Mesenchymal stem cell (in vitro differentiated cells and primary cell): ENCODE results near the gene PTPA.
A peak's percentile ranks its signal among the peaks of the same experiment; 100 is the strongest.

ENCODE experiments used
- DNase-seq: peaks from one replicate; pipeline ENCODE4 v3.0.0-alpha.2; 2013
- H2AFZ ChIP-seq: one replicate; pipeline ENCODE4 v1.6.1; 2013; ENCODE audit warnings: low read depth, mild to moderate bottlenecking, control low read depth, inconsistent platforms, low read length, moderate library complexity
- H2AK5ac ChIP-seq: 2 replicates; pipeline ENCODE4 v1.6.1; 2013; ENCODE audit warnings: low read length, moderate library complexity, mild to moderate bottlenecking, inconsistent platforms; ENCODE audit not compliant: severe bottlenecking
- H2BK120ac ChIP-seq: one replicate; pipeline ENCODE4 v1.6.1; 2013; ENCODE audit warnings: low read depth, mild to moderate bottlenecking, inconsistent platforms, low read length, moderate library complexity
- H2BK12ac ChIP-seq, 2 experiments: one replicate each; pipeline ENCODE4 v1.6.1; 2013; ENCODE audit warnings: inconsistent platforms in 2 of 2, low read length in 2 of 2, mild to moderate bottlenecking in 2 of 2, moderate library complexity in 2 of 2, control low read depth in 1 of 2
- H2BK15ac ChIP-seq: one replicate; pipeline ENCODE4 v1.6.1; 2013; ENCODE audit warnings: mild to moderate bottlenecking, low read depth, inconsistent platforms; ENCODE audit not compliant: poor library complexity, severe bottlenecking
- H2BK5ac ChIP-seq: 2 replicates; pipeline ENCODE4 v1.6.1; 2013; ENCODE audit warnings: low read depth, mild to moderate bottlenecking, low read length, control low read depth, inconsistent platforms; ENCODE audit not compliant: poor library complexity, severe bottlenecking
- H3K14ac ChIP-seq, 2 experiments: one replicate each; pipeline ENCODE4 v1.6.1; 2013; ENCODE audit warnings: inconsistent platforms in 2 of 2, low read length in 2 of 2, control low read depth in 1 of 2, mild to moderate bottlenecking in 1 of 2, moderate library complexity in 1 of 2
- H3K18ac ChIP-seq, 2 experiments: one replicate each; pipeline ENCODE4 v1.6.1; 2013; ENCODE audit warnings: inconsistent platforms in 2 of 2, low read length in 2 of 2, control low read depth in 1 of 2, low read depth in 1 of 2, mild to moderate bottlenecking in 1 of 2
- H3K23ac ChIP-seq, 2 experiments: one replicate each; pipeline ENCODE4 v1.6.1; 2013; ENCODE audit warnings: inconsistent platforms in 2 of 2, low read length in 2 of 2, mild to moderate bottlenecking in 2 of 2, moderate library complexity in 2 of 2, control low read depth in 1 of 2
- H3K27ac ChIP-seq: 2 replicates; pipeline ENCODE4 v1.5.1; 2013; ENCODE audit warnings: mild to moderate bottlenecking, moderate library complexity, low read length, control low read depth, inconsistent platforms; ENCODE audit not compliant: poor library complexity, severe bottlenecking
- H3K27me3 ChIP-seq, 2 experiments: 2 replicates each; pipeline versions ENCODE4 v1.6.1 to v1.7.0; 2013; ENCODE audit warnings: low read length in 2 of 2, mild to moderate bottlenecking in 2 of 2, moderate library complexity in 2 of 2, control low read depth in 1 of 2, inconsistent platforms in 1 of 2; ENCODE audit not compliant: control insufficient read depth in 1 of 2, insufficient read depth in 1 of 2
- H3K36me3 ChIP-seq, 2 experiments: 2 replicates each; pipeline versions ENCODE4 v1.6.1 to v1.7.0; 2013; ENCODE audit warnings: low read length in 2 of 2, control low read depth in 1 of 2, inconsistent platforms in 1 of 2, low read depth in 1 of 2, mild to moderate bottlenecking in 1 of 2; ENCODE audit not compliant: insufficient read depth in 2 of 2, control insufficient read depth in 1 of 2
- H3K4ac ChIP-seq, 2 experiments: one replicate each; pipeline ENCODE4 v1.6.1; 2013; ENCODE audit warnings: inconsistent platforms in 2 of 2, low read length in 2 of 2, mild to moderate bottlenecking in 2 of 2, moderate library complexity in 2 of 2, control low read depth in 1 of 2, low read depth in 1 of 2
- H3K4me1 ChIP-seq: 2 replicates; pipeline ENCODE4 v1.6.1; 2013; ENCODE audit warnings: low read depth, low read length, control low read depth; ENCODE audit not compliant: control insufficient read depth, insufficient read depth
- H3K4me2 ChIP-seq: 2 replicates; pipeline ENCODE4 v1.6.1; 2013; ENCODE audit warnings: low read length, mild to moderate bottlenecking, inconsistent platforms; ENCODE audit not compliant: poor library complexity, severe bottlenecking
- H3K4me3 ChIP-seq, 2 experiments: 2 replicates each; pipeline versions ENCODE4 v1.5.1 to v1.7.0; 2013; ENCODE audit warnings: low read length in 2 of 2, mild to moderate bottlenecking in 2 of 2, control low read depth in 1 of 2, low read depth in 1 of 2; ENCODE audit not compliant: insufficient read depth in 1 of 2
- H3K79me1 ChIP-seq: replicated peaks from 2 replicates; pipeline ENCODE4 v1.6.1; 2013; ENCODE audit warnings: mild to moderate bottlenecking, control low read depth, low read length, inconsistent platforms; ENCODE audit not compliant: poor library complexity, severe bottlenecking
- H3K9ac ChIP-seq: 2 replicates; pipeline ENCODE4 v1.7.0; 2013; ENCODE audit warnings: mild to moderate bottlenecking, low read length, moderate library complexity
- H3K9me3 ChIP-seq: 2 replicates; pipeline ENCODE4 v1.7.0; 2013; ENCODE audit warnings: mild to moderate bottlenecking, low read length; ENCODE audit not compliant: control insufficient read depth
- H4K8ac ChIP-seq: one replicate; pipeline ENCODE4 v1.6.1; 2013; ENCODE audit warnings: inconsistent platforms, mild to moderate bottlenecking, low read length, moderate library complexity
- H4K91ac ChIP-seq: one replicate; pipeline ENCODE4 v1.6.1; 2013; ENCODE audit warnings: mild to moderate bottlenecking, low read length, inconsistent platforms
- WGBS: methylation state at CpG from one replicate; pipeline ENCODE4 v1.1.7; 2013; ENCODE audit warnings: mixed read lengths; 5-methylcytosine and 5-hydroxymethylcytosine counted together

PTPA gene

DNA sequence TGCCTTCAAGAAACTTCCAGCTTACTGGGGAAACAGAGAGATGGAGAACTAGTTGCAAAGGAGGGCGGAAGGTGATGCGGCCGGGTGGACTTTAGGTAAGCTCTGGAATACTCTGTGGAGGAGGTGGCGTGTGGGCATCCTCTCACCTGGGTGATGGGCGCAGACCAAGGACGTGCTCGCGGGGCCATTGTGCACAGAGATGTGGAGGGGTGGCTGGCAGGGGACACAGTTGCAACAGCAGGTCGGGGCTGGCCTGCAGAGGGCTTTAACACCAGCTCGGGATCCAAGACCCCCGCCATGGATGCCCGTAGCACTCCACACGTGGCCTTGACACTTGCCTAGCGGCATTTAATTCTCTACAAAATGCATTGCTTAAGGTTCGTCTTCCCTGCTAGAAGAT lies 40.3 kb downstream of the PTPA start:
- H3K9me3 ChIP-seq: no peaks in the 10 kb centered on the region
- 96% methylated on average over 15 of the region's 15 CpGs for whole genome bisulfite sequencing
- no peak overlapping the region for H2AK5ac ChIP-seq
- no peak overlapping the region for H3K27ac ChIP-seq
- peaks cover 26% of the 10 kb centered on the region for H3K4me1 ChIP-seq
- no peak for DNase-seq
- H3K4me2 ChIP-seq: no peak overlapping the region
- no peak overlapping the region for H2AFZ ChIP-seq
- no peak overlapping the region for H3K9ac ChIP-seq
- H3K14ac ChIP-seq: no peak overlapping the region
- no peak overlapping the region for H3K18ac ChIP-seq
- H3K79me1 ChIP-seq: peaks cover 49% of the 10 kb centered on the region
- H3K23ac ChIP-seq: no peak overlapping the region
- H3K4ac ChIP-seq: no peak overlapping the region
- no peak overlapping the region for H2BK15ac ChIP-seq
- H3K4me3 ChIP-seq: no peak overlapping the region
- H2BK5ac ChIP-seq: no peak overlapping the region
- H3K27me3 ChIP-seq: no peaks in the 10 kb centered on the region
- H3K36me3 ChIP-seq: peaks cover 49 to 94% of the 10 kb centered on the region in 2 experiments
- H2BK120ac ChIP-seq: no peak overlapping the region
- H2BK12ac ChIP-seq: no peak overlapping the region
- H4K91ac ChIP-seq: no peak overlapping the region
- no peak overlapping the region for H4K8ac ChIP-seq

DNA sequence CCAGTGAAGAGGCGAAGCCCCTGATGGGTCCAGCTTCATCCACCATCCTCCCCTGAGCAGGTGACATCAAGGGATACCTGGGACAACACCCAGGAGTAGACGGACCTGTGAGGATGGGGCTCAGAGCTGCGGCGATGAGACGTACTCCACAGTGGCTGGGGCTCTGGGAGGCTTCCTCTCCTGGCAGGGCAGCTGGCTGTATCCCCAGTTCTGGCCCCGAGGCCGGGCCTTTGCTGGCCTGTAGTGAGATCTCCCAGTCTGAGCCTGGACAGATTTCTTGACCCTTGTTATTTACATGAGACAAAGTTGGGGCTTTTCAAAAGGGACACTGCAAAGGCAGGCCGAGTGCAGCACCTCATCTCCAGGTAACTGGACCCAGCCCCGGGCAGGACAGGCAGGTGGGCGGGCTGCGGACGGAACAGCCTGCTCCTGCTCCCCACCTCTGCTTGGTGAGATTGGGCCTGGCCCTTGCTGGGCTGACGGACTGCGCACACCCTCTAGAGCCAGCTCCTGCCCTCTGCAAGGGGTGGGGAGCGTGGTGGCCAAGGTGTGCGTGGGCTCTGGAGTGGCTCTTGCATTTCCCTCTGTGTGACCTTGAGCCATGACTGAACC lies 43.8 kb downstream of the PTPA start:
- no peak overlapping the region for H2AK5ac ChIP-seq
- no peak overlapping the region for H3K14ac ChIP-seq
- H3K4ac ChIP-seq: no peak overlapping the region
- H3K4me2 ChIP-seq: no peak overlapping the region
- peaks cover 25% of the 10 kb centered on the region for H3K79me1 ChIP-seq
- no peak overlapping the region for H3K9ac ChIP-seq
- no peak overlapping the region for H4K91ac ChIP-seq
- H3K23ac ChIP-seq: no peak overlapping the region
- no peaks in the 10 kb centered on the region for H3K9me3 ChIP-seq
- peaks cover 31 to 82% of the 10 kb centered on the region in 2 experiments for H3K36me3 ChIP-seq
- no peak overlapping the region for H3K18ac ChIP-seq
- no peak overlapping the region for H3K27ac ChIP-seq
- DNase-seq: no peak
- H2BK15ac ChIP-seq: no peak overlapping the region
- no peak overlapping the region for H2BK120ac ChIP-seq
- no peak overlapping the region for H4K8ac ChIP-seq
- no peak overlapping the region for H3K4me3 ChIP-seq
- no peaks in the 10 kb centered on the region for H3K27me3 ChIP-seq
- WGBS: 97% methylated on average over 16 of the region's 16 CpGs
- H2BK5ac ChIP-seq: no peak overlapping the region
- H2BK12ac ChIP-seq: no peak overlapping the region
- H3K4me1 ChIP-seq: peaks cover 3% of the 10 kb centered on the region
- H2AFZ ChIP-seq: no peak overlapping the region

DNA sequence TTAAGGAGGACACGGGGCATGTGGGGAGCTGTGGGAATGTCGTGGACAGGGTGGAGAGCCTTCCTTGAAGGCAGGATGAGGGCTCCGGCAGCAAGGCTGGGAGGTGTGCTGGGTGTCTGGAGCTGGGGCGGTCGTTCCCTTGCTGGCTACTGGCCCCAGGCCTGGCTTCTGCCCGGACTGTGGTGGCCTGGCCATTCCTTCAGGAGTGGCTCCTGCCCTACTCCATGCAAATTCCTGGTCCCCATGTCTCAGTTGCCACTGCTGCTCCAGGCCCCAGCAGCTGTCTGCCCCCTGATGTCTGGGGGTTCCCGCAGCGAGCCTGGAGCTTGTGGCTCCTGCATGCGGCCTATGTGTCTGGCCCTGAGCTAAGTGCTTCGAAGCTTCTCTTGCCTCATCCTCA lies 44.9 kb downstream of the PTPA start:
- Histone ChIP-seq H3K27ac (no peak overlapping the region), H2BK15ac (no peak overlapping the region), H3K4ac (no peak overlapping the region), H2BK120ac (no peak overlapping the region), H3K4me2 (no peak overlapping the region), H4K8ac (no peak overlapping the region), H2BK5ac (no peak overlapping the region), H3K79me1 (peaks cover 18% of the 10 kb centered on the region), H4K91ac (no peak overlapping the region), H3K23ac (no peak overlapping the region), H3K27me3 (no peaks in the 10 kb centered on the region), H2BK12ac (no peak overlapping the region), H3K18ac (no peak overlapping the region), H3K4me3 (no peak overlapping the region), H3K9me3 (no peaks in the 10 kb centered on the region), H2AK5ac (no peak overlapping the region), H3K4me1 (peaks cover 3% of the 10 kb centered on the region), H3K36me3 (peaks cover 29 to 74% of the 10 kb centered on the region in 2 experiments), H3K9ac (no peak overlapping the region), H3K14ac (no peak overlapping the region), H2AFZ (no peak overlapping the region)
- 96% methylated on average over 10 of the region's 10 CpGs for WGBS
- no peak for DNase-seq

DNA sequence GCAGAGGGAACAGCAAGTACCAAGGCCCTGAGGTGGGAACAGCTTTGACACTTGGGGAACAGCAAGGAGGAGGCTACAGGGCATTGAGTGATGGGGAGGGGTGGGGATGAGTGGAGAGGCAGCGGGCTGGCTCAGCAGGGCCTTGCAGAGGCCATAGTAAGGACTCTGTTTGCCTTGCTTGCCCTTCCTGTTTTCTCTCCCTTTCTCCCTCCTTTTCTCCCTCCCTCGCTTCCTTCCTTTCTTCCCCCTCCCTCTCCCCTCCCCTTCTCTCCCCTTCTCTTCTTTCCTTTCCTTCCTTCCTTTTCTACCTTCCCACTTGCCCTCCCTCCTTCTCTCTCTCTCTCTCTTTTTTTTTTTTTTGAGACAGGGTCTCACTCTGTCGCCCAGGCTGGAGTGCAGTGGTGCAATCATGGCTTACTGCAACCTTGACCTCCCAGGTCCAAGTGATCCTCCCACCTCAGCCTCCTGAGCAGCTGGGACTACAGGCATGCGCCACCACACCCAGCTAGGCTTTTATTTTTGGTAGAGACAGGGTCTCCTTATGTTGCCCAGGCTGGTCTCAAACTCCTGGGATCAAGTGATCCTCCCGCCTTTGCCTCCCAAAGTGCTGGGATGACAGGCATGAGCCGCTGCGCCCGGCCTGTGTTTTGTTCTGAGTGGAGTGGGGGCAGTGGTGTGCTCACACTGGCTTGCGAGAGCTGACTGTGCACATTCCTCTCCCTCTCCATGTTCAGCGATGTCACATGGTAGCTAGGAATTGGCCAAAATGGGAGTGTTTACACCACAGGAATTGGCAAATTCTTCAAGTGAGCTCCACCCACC lies 49.7 kb downstream of the PTPA start:
- Histone ChIP-seq H3K4ac (no peak overlapping the region), H2BK120ac (no peak overlapping the region), H2AK5ac (no peak overlapping the region), H2BK15ac (no peak overlapping the region), H3K14ac (no peak overlapping the region), H4K8ac (no peak overlapping the region), H3K27me3 (no peaks in the 10 kb centered on the region), H3K36me3 (peaks cover 2 to 55% of the 10 kb centered on the region in 2 experiments), H3K9ac (peak overlapping the region; percentile 66), H3K79me1 (peaks cover 1% of the 10 kb centered on the region), H2AFZ (no peak overlapping the region), H3K4me2 (no peak overlapping the region), H2BK5ac (no peak overlapping the region), H3K23ac (no peak overlapping the region), H3K4me3 (peak overlapping the region in 1 of 2 experiments; percentile 65), H3K18ac (no peak overlapping the region), H3K27ac (no peak overlapping the region), H3K9me3 (no peaks in the 10 kb centered on the region), H4K91ac (peak overlapping the region; percentile 59), H3K4me1 (peaks cover 6% of the 10 kb centered on the region), H2BK12ac (peak overlapping the region in 1 of 2 experiments; percentile 49)
- 76% methylated on average over 8 of the region's 10 CpGs for WGBS
- DNase-seq: peak; percentile 85
